HL-60 (cell line): ENCODE measurements around the gene KNSTRN.

Experiments used
- CTCF ChIP-seq: IDR thresholded peaks from one replicate; pipeline ENCODE4 v1.5.1; 2011; ENCODE audit warnings: low read length, control low read depth, inconsistent platforms; ENCODE audit not compliant: insufficient read depth
- GABPA ChIP-seq: IDR thresholded peaks from 2 replicates; pipeline ENCODE4 v1.6.1; 2012; ENCODE audit warnings: low read depth
- POLR2AphosphoS5 ChIP-seq: IDR thresholded peaks from 2 replicates; pipeline ENCODE4 v1.6.1; 2012; ENCODE audit warnings: low read depth

- TF ChIP-seq CTCF, result no peak
- TF ChIP-seq POLR2AphosphoS5, result no peak
- TF ChIP-seq GABPA, result no peak
Observed at GRCh38 chr15:40344217-40344616, 38.3 kb upstream of the KNSTRN start.
